GM15510 (cell line): Measurements from ENCODE around the gene SHISA9.

Experiments used
- POLR2A ChIP-seq: IDR thresholded peaks from 3 replicates; pipeline ENCODE4 v1.6.1; 2011; ENCODE audit warnings: borderline replicate concordance; ENCODE audit not compliant: insufficient read length; ENCODE audit errors: extremely low read depth

The SHISA9 gene

DNA sequence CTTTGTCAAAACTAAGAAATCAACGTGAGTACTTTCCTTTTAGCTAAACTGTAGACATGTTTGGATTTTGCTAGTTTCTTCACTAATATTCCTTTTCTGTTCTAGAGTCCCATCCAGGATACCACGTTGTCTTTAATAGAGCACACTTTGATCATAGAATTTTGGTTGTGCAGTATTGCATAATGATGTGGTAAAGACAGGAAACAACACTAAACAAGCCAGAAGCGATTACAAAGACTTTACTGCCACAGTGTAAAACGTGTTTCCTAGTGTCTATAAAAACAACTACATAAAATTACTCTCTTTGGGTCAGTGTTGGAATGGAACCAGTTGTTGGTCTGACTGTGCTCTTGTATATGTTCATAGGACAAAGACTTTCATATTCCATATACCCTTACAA is 19.3 kb downstream of the SHISA9 start:
- no peak for TF ChIP-seq POLR2A

DNA sequence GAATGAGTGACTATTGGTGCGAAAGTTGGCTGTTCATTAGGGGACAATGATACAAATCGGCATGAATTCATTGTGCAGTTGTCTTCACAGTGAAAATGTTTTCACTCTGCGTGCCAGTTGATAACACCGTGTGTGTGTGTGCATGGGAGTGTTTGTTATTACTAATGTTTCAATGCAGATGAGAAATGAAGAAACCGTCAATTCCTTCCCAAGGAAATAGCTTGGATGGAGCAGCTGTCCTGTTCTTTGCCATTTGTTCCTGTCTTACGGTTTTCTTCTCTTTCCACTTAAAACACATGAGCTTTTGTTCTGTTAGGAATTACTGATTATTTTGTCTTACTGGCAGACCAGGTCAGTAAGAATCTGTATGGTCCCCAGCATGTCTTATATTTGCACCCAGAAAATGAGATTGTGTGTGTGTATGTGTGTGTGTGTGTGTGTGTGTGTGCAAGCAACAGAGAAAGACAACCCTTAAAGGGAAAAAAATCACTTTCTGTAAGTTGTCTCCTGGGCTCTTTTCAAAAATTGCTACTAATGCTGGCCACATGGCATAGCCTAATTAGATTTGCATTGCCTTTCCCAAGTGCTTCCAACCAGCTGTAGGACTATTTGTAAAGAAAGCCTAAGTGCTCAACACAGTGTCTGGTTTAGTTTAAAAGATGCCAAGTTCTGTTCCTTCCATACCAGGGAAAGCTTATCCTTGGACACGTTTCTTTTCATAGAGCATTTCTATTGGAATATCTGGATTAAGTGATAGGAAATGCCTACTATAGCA is 23.8 kb downstream of the SHISA9 start:
- TF ChIP-seq POLR2A, result no peak

DNA sequence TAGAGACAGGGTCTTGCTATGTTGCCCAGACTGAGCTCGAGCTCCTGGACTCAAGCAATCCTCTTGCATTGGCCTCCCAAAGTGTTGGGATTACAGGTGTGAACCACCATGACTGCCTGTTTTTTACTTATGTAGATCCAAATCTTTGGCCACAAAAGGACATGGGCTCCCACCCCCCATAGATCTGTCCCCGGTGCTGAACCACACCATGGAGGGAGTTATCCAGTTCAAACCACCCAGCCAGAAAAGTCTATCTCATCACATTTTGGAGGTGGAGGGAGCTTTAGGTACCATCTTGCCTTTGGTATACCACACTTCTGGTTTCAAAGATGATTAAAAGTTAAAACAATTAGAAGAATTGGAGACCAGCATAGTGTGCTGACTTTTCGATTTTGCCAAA is 26.2 kb downstream of the SHISA9 start:
- no peak for TF ChIP-seq POLR2A

DNA sequence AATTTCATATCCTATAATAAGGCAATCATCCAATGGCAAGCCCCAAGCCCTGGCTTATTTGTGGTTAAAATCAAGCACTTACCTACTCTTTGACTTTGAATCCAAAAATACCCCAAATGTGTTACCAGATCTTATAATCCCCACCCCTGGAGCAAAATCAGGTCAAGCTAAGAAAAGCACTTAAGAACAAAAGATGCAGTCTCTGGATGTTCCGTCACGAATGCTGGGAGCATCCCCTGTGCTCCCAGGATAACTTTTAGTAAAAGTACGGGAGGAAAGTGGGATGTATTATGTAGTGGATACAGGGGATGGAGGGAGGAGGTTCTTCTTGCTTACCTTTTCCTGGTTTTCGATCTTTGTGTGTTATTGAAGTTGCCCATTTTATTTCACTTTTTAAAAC is 29.5 kb downstream of the SHISA9 start:
- TF ChIP-seq POLR2A, result no peak

DNA sequence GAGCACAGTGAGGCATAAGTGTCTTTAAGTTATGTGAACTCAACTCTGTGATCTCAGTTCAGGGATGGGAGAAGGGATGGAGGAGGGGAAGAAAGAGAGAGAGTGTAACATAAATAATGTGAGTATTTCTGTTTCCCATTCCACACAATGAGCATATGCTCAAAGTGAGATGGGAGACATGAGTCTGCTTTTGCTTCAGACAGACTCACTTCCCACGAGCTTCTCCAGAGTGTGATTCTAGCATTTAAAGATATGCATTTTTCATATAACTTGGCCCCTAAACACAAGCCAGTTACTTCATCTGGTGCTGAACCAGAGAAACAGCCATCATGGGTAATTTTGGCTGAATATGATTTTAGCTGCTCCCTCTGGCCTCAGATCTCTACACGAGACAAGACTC is 35.0 kb downstream of the SHISA9 start:
- TF ChIP-seq POLR2A, result no peak

DNA sequence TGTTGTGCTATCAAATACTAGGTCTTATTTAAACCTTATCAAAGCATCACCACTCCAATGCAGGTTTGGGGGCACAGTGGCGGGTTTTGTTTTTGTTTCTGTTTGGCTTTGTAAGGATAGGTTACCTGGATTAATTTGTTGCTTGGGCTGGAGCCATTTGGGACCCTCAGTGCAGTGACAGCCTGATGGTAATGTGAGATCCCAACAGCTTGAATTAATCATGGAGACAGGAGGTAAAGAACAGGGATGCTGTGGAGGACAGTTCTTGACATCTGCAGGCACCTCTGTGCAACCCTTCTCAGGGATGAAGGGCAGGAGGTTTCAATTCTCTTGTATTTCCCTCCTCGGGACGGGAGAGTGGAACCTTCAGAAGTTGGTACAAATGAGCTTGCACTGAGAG is 40.5 kb downstream of the SHISA9 start:
- no peak for TF ChIP-seq POLR2A

DNA sequence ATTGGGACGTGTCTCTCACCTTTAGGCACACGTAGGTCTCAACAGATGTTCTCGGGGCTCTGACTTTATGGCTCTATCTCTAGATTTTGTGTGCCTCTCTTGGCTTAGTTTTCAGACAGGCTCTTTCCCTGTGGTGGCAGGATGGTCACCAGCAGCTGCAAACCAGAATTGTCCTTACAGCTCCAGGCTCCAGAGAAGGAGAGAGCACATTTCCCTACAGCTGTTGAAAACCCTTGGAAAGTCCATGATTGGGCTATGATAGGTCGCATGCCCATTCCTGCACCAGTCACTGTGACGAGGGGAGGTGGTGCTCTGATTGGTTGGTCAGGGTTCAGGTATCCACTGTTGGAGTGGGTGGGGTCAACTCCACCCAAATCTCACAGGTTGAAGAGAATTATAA is 41.5 kb downstream of the SHISA9 start:
- TF ChIP-seq POLR2A, result no peak

DNA sequence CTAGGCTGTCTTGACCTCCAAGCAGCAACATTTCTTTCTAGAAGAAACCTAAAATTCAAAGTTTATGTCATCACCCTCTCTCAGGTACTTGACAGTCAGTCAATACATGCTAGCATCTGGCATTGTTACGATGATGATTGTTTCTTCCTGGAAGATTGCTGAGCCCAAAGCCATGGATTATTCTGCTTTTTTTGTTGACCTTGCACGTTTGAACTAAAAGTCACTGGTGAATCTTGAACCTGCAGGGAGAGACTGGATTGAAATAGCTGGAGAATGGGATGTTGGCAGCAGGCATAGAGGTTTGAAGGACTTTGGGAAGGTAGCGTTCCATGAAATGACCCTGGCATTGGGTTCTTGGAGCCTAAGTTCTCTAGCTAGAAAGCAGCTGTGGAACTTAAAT is 42.9 kb downstream of the SHISA9 start:
- TF ChIP-seq POLR2A, result no peak

DNA sequence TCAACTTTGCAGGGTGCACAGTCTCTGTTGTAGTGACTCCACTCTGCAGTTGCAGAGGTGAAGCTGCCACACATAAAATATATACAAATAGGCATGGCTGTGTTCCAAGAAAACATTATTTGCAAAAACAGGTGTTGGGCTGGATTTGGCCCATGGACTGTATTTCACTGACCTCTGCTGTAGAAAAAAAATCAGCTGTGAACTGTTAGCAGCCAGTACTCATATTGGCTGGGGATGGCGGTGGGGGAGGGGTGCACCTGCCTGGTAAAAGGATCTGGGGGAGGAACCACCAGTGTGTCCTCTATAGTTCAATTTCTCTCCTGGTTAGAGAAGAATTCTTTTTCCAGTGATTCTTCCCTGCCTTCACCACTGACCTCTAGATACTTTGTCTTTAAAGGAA is 50.0 kb downstream of the SHISA9 start:
- no peak for TF ChIP-seq POLR2A

DNA sequence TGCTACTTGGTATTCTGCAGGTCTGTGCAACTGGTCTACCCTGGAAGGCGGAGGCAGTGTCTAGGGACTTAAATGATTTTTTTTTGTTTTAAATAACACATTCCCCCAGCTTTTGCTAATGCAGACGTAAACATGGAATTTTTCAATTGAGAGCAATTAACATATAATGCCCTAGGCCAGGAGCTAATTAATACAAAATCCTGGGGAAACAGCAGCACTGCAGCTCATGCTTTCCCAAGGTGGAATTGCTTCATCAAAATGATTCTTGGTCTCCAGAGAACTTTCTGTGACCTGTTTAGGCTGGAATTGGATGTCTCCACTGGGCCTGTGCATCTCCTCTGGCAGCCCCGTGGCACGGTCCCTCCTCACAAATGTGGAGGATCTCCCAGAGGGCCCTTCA is 50.6 kb downstream of the SHISA9 start:
- no peak for TF ChIP-seq POLR2A

DNA sequence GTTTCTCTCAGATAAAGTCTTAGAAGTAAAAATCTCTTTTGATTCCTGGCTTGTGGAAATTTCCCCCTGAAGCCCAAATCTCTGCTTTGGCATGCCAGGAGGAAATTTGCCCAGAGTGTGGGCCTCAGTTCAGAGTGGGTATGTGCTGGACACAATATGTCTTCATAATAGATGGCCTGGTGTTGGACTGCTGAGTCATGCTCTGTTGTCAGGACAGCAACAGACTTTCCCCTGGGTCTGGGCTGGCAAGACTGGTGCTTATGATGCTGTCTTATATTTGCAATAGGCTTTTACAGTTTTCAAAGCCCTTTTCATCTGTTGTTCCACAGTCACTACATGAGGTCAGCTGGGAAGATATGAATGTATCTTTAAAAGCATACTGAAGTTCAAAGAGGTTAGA is 57.0 kb downstream of the SHISA9 start:
- no peak for TF ChIP-seq POLR2A

DNA sequence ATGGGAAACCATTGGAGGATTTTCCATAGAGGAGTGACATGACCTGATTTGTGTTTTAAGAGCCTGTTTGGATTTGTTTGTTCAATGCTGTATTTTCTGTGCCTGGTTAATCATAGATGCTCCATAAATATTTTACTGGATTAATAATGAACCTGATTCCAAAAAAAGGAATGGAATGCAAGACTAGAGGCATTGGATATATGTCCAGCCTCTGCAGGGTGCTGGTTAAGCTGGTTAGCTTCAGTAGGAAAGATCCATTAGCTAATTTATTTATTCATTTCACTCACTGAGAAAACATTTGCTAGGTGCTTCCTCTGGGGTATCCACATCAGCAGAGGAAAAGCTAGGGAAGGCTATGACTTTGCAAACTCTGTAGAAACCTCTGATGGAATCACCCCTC is 57.7 kb downstream of the SHISA9 start:
- no peak for TF ChIP-seq POLR2A

DNA sequence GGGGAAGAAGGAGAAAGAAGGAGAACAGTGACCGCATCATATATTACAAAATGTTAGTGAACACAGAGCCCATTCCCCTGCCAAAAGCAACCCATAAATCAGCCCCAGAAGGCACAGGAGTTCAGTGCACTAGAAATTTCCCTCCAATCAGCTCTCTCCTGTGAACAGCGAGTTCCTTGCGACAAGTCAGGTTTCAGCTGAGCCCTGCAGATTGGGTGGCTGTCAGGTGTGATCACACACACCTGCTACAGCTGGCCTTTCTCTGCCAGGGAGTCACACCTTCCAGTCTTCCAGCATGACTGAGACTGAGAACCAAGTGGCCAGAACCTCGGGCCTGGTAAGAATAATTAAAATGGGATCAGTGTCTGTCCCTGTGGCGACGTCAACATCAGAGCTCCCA is 60.2 kb downstream of the SHISA9 start:
- TF ChIP-seq POLR2A, result no peak

DNA sequence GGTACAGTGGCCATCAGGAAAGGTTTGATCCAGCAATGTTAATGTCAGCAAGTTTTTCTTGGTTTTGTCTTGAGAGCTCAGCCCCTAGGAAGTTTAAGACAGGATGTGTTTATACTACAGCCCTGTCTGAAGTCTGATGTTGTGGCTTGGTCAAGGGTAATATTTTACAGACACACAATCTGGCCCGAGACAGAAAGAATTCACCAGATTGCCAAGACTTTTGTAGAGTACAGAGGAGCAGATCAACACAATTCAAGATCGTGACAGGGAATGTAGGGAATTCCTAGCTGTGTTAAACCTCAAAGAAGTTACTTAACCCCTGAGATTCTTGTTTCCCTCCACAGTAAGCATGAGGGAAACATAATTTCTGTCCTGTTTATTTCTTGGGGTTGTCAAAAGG is 63.1 kb downstream of the SHISA9 start:
- TF ChIP-seq POLR2A, result no peak

DNA sequence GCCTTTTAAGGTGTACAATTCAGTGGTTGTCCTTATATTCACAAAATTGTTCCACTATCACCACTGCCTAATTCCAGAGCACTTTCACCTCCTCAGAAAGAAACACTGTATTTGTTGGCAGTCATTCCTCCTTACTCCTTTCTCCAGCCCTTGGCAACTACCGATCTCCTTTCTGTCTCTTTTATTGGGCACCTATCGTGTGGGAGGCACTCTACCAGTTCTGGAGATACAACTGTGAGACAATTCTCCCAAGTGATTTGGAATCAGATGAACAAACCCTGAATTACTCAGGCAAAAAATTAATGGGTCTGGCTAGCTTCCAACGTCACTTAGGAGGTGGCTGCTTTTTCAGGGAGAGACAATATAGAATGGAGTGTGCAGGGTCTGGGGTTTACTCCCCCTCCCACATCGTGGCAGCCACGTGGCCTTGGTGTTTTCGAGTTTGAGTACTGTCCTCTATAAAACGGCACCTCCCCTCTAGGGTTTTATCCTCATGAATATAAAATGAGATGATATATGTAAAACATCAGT is 63.9 kb downstream of the SHISA9 start:
- no peak for TF ChIP-seq POLR2A

DNA sequence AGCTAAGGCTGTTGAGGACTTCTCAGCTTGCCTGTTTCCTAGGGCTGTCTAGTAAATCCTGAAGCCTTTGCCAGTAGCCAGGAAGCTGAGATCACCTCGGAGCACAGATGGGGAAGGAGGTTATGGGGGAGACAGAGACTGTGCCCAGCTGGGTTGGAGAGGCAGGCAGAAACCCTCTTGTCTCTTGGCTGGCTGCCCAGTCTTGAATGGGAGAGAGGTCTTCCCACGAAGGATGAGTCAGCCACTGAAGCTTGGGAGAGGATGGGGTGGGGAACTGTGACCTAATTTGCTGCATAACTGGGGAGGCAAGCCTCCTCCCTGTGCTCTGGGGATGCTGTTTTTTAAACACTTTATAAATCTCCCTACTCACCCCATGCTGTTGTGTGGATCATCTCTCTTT is 69.8 kb downstream of the SHISA9 start:
- TF ChIP-seq POLR2A, result no peak
